ENCODE results near the gene CLMN. TPM values are rescaled to one million over a fixed set of nuclear protein-coding genes. Genes with fewer than 3 reads are reported as not detected.

The CLMN gene
- total RNA-seq, 6 experiments from 2014 or later = 0.02 TPM; not detected in 5

DNA sequence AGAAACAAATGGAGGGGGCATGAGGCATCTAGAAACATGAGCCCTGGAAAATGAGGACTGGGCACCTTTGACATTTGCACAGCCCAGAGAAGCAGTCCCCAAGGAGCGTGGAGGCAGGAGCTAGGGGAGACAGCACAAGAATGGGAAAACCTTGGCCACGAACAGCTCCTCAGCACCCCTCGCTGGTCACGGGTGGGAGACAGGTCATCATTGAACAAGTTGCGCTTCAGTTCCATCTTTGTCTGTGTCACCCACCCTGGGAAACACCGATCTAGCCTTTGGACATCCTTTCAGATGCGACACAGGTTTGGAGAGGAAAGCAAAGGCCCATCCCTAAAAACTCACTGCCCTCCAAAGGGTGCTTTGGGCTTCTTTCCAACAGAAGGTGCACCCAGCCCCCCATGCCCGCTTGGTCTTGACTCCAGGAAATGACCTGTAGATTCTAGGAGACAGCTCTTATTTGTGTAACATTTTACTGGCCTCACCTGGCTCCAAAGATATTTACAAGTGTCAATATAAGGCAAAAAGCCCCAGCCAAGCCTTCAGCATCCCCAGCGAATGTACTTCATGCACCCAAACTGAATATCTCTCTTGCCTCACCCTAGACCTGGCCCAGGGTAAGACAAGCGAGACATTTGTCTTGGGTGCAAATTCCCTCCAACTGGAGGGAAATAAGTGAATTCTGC lies 28.8 kb upstream of the CLMN start:
- Mint-ChIP-seq H3K27me3 (ENCODE audit: insufficient read depth) (peaks cover 4% of the 10 kb centered on the region), H3K4me3 (no peak overlapping the region), H3K4me1 (ENCODE audit: low read depth) (no peaks in the 10 kb centered on the region), H3K9me3 (peaks cover 20% of the 10 kb centered on the region), H3K27ac (no peak overlapping the region), H3K36me3 (ENCODE audit: low read depth) (no peaks in the 10 kb centered on the region)
- TF ChIP-seq CTCF (IDR thresholded peaks at IDR 0.05) = no peak
- no peak for DNase-seq

DNA sequence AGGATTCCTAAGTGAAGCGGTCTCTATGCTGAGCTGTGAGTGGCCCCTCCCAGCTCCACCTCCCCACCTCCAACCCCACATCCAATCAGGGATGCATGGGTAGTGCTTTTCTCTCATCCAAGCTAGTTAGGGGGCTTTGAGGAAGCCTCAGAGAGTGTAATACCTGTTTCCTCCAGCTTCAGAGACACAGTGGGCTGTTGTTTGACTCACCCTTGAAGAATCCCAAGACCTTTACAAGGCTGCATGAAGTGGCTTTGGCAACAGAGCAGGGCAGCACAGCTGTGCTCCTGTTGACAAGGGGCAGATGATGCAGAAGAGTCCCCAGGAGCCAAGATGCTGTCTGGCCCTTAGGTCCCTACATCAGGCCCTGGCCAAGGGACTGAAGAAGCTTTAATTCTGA lies 27.1 kb upstream of the CLMN start:
- TF ChIP-seq CTCF (IDR thresholded peaks at IDR 0.05) = no peak
- Mint-ChIP-seq H3K4me1 (ENCODE audit: low read depth) (no peaks in the 10 kb centered on the region), H3K9me3 (peaks cover 16% of the 10 kb centered on the region), H3K27ac (no peak overlapping the region), H3K36me3 (ENCODE audit: low read depth) (no peaks in the 10 kb centered on the region), H3K4me3 (no peak overlapping the region), H3K27me3 (ENCODE audit: insufficient read depth) (peaks cover 2% of the 10 kb centered on the region)
- no peak for DNase-seq

DNA sequence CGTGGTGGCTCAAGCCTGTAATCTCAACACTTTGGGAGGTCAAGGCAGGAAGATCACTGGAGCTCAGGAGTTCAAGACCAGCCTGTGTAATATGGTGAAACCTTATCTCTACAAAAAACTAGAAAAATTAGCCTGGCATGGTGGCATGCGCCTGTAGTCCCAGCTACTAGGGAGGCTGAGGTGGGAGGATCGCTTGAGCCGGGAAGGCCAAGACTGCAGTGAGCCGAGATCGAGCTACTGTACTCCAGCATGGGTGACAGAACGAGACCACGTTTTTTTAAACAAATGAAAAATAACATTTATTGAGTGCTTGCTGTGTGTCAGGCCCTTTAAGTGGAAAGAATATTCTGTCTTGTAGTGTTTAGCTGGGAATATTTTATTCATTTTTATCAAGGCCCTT lies 26.6 kb upstream of the CLMN start:
- Mint-ChIP-seq H3K36me3 (ENCODE audit: low read depth) (no peaks in the 10 kb centered on the region), H3K27ac (no peak overlapping the region), H3K9me3 (peaks cover 16% of the 10 kb centered on the region)

GRCh38 chr14:95345032-95345431 lies 25.3 kb upstream of the CLMN start:
- no peaks in the 10 kb centered on the region for H3K4me1 Mint-ChIP-seq (ENCODE audit: low read depth)
- DNase-seq = no peak
- H3K4me3 Mint-ChIP-seq = no peak overlapping the region
- no peaks in the 10 kb centered on the region for H3K36me3 Mint-ChIP-seq (ENCODE audit: low read depth)
- peaks cover 16% of the 10 kb centered on the region for H3K9me3 Mint-ChIP-seq
- TF ChIP-seq CTCF (IDR thresholded peaks at IDR 0.05) = no peak
- H3K27me3 Mint-ChIP-seq (ENCODE audit: insufficient read depth) = peaks cover 2% of the 10 kb centered on the region
- no peak overlapping the region for H3K27ac Mint-ChIP-seq

More for the DNA sequence above, 26.6 kb upstream of the CLMN start:
- TF ChIP-seq CTCF (IDR thresholded peaks at IDR 0.05) = no peak
- DNase-seq = no peak
- H3K4me1 Mint-ChIP-seq (ENCODE audit: low read depth) = no peaks in the 10 kb centered on the region
- H3K27me3 Mint-ChIP-seq (ENCODE audit: insufficient read depth) = peaks cover 2% of the 10 kb centered on the region
- H3K4me3 Mint-ChIP-seq = no peak overlapping the region

- H3K9me3 Mint-ChIP-seq = peaks cover 16% of the 10 kb centered on the region
- no peak for TF ChIP-seq CTCF (IDR thresholded peaks at IDR 0.05)
- H3K27ac Mint-ChIP-seq = no peak overlapping the region
- H3K36me3 Mint-ChIP-seq (ENCODE audit: low read depth) = no peaks in the 10 kb centered on the region
- no peaks in the 10 kb centered on the region for H3K4me1 Mint-ChIP-seq (ENCODE audit: low read depth)
- no peak overlapping the region for H3K4me3 Mint-ChIP-seq
- no peak for DNase-seq
- peaks cover 2% of the 10 kb centered on the region for H3K27me3 Mint-ChIP-seq (ENCODE audit: insufficient read depth)
Observed at GRCh38 chr14:95344536-95344935, 24.8 kb upstream of the CLMN start.
